Panc1 (cell line): ENCODE results near the gene ZNF500.

ENCODE experiments used
- SIN3A ChIP-seq: IDR thresholded peaks from 2 replicates; pipeline ENCODE4 v1.6.1; 2012; ENCODE audit warnings: low read depth, mild to moderate bottlenecking, low read length, moderate library complexity, borderline replicate concordance; ENCODE audit not compliant: insufficient read depth
- TF ChIP-seq, protein P1 (sequence below): fragments of 450-650 bp; IDR thresholded peaks from 2 replicates; pipeline ENCODE4 v1.5.1; 2017; ENCODE audit warnings: mild to moderate bottlenecking
- TF ChIP-seq, protein P2 (sequence below), 2 experiments: IDR thresholded peaks; 2 replicates each; pipeline ENCODE4 v1.6.1; 2011 to 2012; ENCODE audit warnings: low read depth in 2 of 2, control low read depth in 1 of 2, low read length in 1 of 2, mild to moderate bottlenecking in 1 of 2, moderate library complexity in 1 of 2; ENCODE audit not compliant: insufficient read depth in 1 of 2

GRCh38 chr16:4778050-4778392, 11.1 kb upstream of the ZNF500 start:
- TF ChIP-seq, protein P1, sequence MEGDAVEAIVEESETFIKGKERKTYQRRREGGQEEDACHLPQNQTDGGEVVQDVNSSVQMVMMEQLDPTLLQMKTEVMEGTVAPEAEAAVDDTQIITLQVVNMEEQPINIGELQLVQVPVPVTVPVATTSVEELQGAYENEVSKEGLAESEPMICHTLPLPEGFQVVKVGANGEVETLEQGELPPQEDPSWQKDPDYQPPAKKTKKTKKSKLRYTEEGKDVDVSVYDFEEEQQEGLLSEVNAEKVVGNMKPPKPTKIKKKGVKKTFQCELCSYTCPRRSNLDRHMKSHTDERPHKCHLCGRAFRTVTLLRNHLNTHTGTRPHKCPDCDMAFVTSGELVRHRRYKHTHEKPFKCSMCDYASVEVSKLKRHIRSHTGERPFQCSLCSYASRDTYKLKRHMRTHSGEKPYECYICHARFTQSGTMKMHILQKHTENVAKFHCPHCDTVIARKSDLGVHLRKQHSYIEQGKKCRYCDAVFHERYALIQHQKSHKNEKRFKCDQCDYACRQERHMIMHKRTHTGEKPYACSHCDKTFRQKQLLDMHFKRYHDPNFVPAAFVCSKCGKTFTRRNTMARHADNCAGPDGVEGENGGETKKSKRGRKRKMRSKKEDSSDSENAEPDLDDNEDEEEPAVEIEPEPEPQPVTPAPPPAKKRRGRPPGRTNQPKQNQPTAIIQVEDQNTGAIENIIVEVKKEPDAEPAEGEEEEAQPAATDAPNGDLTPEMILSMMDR = no peak
- TF ChIP-seq SIN3A = no peak
- TF ChIP-seq, protein P2, sequence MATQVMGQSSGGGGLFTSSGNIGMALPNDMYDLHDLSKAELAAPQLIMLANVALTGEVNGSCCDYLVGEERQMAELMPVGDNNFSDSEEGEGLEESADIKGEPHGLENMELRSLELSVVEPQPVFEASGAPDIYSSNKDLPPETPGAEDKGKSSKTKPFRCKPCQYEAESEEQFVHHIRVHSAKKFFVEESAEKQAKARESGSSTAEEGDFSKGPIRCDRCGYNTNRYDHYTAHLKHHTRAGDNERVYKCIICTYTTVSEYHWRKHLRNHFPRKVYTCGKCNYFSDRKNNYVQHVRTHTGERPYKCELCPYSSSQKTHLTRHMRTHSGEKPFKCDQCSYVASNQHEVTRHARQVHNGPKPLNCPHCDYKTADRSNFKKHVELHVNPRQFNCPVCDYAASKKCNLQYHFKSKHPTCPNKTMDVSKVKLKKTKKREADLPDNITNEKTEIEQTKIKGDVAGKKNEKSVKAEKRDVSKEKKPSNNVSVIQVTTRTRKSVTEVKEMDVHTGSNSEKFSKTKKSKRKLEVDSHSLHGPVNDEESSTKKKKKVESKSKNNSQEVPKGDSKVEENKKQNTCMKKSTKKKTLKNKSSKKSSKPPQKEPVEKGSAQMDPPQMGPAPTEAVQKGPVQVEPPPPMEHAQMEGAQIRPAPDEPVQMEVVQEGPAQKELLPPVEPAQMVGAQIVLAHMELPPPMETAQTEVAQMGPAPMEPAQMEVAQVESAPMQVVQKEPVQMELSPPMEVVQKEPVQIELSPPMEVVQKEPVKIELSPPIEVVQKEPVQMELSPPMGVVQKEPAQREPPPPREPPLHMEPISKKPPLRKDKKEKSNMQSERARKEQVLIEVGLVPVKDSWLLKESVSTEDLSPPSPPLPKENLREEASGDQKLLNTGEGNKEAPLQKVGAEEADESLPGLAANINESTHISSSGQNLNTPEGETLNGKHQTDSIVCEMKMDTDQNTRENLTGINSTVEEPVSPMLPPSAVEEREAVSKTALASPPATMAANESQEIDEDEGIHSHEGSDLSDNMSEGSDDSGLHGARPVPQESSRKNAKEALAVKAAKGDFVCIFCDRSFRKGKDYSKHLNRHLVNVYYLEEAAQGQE (IDR thresholded peaks at IDR 0.05; ENCODE audit: insufficient read depth in 1 of 2, low read depth in 2 of 2, low read length in 1 of 2) = no peak
